ENCODE results near the gene TXNDC2. TPM values are rescaled to one million over a fixed set of nuclear protein-coding genes. Genes with fewer than 3 reads are reported as not detected.

TXNDC2 gene
- total and polyA plus RNA-seq, 10 of the 15 experiments (the other 5 are each of a cell fraction or from before 2014, with no cell fraction given) = 0.04 to 0.07 (median 0.06) TPM; not detected in 7

DNA sequence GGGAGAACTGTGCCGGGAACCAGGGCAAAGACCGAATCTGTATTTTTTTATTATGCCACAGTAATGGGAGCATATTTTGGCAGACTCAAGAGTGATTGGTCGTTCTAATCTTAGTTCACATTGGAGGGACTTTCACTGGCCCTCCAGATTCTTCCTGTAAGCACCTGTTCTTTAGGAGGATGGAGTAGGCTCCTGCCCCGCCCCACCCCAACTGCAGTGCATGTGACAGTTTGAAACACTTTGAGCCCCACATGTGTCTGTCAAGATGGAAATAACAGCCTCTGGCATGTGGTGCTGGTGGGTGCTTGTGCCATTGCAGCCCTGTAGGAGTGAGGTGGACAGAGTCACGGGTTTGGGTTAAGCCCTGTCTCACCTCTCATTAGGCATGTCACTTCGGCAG lies 43.3 kb upstream of the TXNDC2 start (continued):
- TF ChIP-seq, protein P1, sequence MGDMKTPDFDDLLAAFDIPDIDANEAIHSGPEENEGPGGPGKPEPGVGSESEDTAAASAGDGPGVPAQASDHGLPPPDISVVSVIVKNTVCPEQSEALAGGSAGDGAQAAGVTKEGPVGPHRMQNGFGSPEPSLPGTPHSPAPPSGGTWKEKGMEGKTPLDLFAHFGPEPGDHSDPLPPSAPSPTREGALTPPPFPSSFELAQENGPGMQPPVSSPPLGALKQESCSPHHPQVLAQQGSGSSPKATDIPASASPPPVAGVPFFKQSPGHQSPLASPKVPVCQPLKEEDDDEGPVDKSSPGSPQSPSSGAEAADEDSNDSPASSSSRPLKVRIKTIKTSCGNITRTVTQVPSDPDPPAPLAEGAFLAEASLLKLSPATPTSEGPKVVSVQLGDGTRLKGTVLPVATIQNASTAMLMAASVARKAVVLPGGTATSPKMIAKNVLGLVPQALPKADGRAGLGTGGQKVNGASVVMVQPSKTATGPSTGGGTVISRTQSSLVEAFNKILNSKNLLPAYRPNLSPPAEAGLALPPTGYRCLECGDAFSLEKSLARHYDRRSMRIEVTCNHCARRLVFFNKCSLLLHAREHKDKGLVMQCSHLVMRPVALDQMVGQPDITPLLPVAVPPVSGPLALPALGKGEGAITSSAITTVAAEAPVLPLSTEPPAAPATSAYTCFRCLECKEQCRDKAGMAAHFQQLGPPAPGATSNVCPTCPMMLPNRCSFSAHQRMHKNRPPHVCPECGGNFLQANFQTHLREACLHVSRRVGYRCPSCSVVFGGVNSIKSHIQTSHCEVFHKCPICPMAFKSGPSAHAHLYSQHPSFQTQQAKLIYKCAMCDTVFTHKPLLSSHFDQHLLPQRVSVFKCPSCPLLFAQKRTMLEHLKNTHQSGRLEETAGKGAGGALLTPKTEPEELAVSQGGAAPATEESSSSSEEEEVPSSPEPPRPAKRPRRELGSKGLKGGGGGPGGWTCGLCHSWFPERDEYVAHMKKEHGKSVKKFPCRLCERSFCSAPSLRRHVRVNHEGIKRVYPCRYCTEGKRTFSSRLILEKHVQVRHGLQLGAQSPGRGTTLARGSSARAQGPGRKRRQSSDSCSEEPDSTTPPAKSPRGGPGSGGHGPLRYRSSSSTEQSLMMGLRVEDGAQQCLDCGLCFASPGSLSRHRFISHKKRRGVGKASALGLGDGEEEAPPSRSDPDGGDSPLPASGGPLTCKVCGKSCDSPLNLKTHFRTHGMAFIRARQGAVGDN (IDR thresholded peaks at IDR 0.05) = no peak
- TF ChIP-seq STAT1 (conservative IDR thresholded peaks at IDR 0.05) = no peak

GRCh38 chr18:9845256-9845655 lies 40.5 kb upstream of the TXNDC2 start:
- in situ Hi-C loops (cut with MboI) = no loop called here
- RAD21 ChIA-PET (ENCODE audit: unreplicated experiment) = no interaction called here
- SMC1A ChIA-PET (ENCODE audit: uncharacterized antibody, unreplicated experiment) = no interaction called here
- POLR2A ChIA-PET = no interaction called here
- CTCF ChIA-PET = no interaction called here
- H3K27me3 ChIP-seq (replicated peaks in 1 of 2; ENCODE audit: control insufficient read depth in 2 of 2, insufficient read depth in 2 of 2, low read length in 1 of 2) = no peaks in the 10 kb centered on the region; a peak in 1 of 4 replicates
- no TSS peak for BruUV-seq (replicated peaks)
- H3K9ac ChIP-seq (ENCODE audit: control insufficient read depth, insufficient read depth, low read length) = no peak overlapping the region
- DNase-seq (ENCODE audit: low read depth, low spot score) (no peak), FAIRE-seq (no peak), ATAC-seq (no peak)
- no peaks in the 10 kb centered on the region for H3K9me3 ChIP-seq (replicated peaks; ENCODE audit: control insufficient read depth, insufficient read depth, low read length)
- H3K4me1 ChIP-seq (ENCODE audit: control insufficient read depth, insufficient read depth, low read length) = no peaks in the 10 kb centered on the region
- no peaks in the 10 kb centered on the region for H3K79me2 ChIP-seq (ENCODE audit: control insufficient read depth, insufficient read depth, low read length)
- no peak overlapping the region for H2AFZ ChIP-seq (ENCODE audit: control insufficient read depth, low read depth, low read length)
- H3K36me3 ChIP-seq (ENCODE audit: control insufficient read depth in 2 of 2, insufficient read depth in 2 of 2, low read length in 1 of 2) = no peaks in the 10 kb centered on the region
- intact Hi-C loops (cut with micrococcal nuclease; ENCODE audit: unreplicated experiment) = no loop called here
- no peak overlapping the region for H3K27ac ChIP-seq (ENCODE audit: control insufficient read depth, insufficient read depth)
- no peak overlapping the region for H3K4me3 ChIP-seq
- no peaks in the 10 kb centered on the region for H4K20me1 ChIP-seq (ENCODE audit: control insufficient read depth, insufficient read depth)
- no peak overlapping the region for H3K4me2 ChIP-seq (ENCODE audit: control insufficient read depth, insufficient read depth)
- WGBS (ENCODE audit: insufficient coverage, insufficient replicate concordance, low lambda C conversion rate, missing lambda C conversion rate) = 80% methylated on average over 3 of the region's 3 CpGs
- TF ChIP-seq ATF7 (IDR thresholded peaks at IDR 0.05; ENCODE audit: low read depth) = no peak
- TF ChIP-seq, protein P2, sequence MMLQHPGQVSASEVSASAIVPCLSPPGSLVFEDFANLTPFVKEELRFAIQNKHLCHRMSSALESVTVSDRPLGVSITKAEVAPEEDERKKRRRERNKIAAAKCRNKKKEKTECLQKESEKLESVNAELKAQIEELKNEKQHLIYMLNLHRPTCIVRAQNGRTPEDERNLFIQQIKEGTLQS (IDR thresholded peaks at IDR 0.05; ENCODE audit: borderline replicate concordance, extremely low read depth, low read depth, low read length) = no peak
- TF ChIP-seq MTA3 (IDR thresholded peaks at IDR 0.05; ENCODE audit: borderline replicate concordance, low read length) = no peak
- TF ChIP-seq ZBTB33 (IDR thresholded peaks at IDR 0.05) = no peak
- no peak for TF ChIP-seq MYB (IDR thresholded peaks at IDR 0.05; ENCODE audit: borderline replicate concordance, low read depth, low read length)
- TF ChIP-seq BRCA1 (IDR thresholded peaks at IDR 0.05; ENCODE audit: low read depth, low read length) = no peak
- no peak for TF ChIP-seq BCL11A (IDR thresholded peaks at IDR 0.05; ENCODE audit: low read depth, low read length)
- TF ChIP-seq BHLHE40 (IDR thresholded peaks at IDR 0.05; ENCODE audit: borderline replicate concordance in 1 of 2, low read depth in 2 of 2, low read length in 1 of 2) = no peak
- no peak for TF ChIP-seq ZBTB40 (IDR thresholded peaks at IDR 0.05; ENCODE audit: borderline replicate concordance)
- no peak for TF ChIP-seq RBBP5 (conservative IDR thresholded peaks at IDR 0.05)
- TF ChIP-seq CREM (IDR thresholded peaks at IDR 0.05; ENCODE audit: low read depth) = no peak
- no peak for TF ChIP-seq SMC3 (IDR thresholded peaks at IDR 0.05; ENCODE audit: borderline replicate concordance, low read length)
